ENCODE results near the gene RETREG1.

The RETREG1 gene

GRCh38 chr5:16600946-16601345, 15.9 kb downstream of the RETREG1 start:
- peaks cover 2% of the 10 kb centered on the region; the same call in 1 of the 2 replicates for H3K9me3 ChIP-seq (ENCODE audit: control insufficient read depth, insufficient read depth, low read length)
- no peaks in the 10 kb centered on the region for H3K4me1 ChIP-seq (ENCODE audit: insufficient read depth, low read length)
- no peaks in the 10 kb centered on the region for H3K36me3 ChIP-seq (ENCODE audit: insufficient read depth, low read length)
- H3K9ac ChIP-seq (ENCODE audit: low read depth, low read length), result no peak overlapping the region

GRCh38 chr5:16600397-16600796, 16.4 kb downstream of the RETREG1 start:
- no peak overlapping the region for H3K9ac ChIP-seq (ENCODE audit: low read depth, low read length)
- H3K36me3 ChIP-seq (ENCODE audit: insufficient read depth, low read length), result no peaks in the 10 kb centered on the region
- no peaks in the 10 kb centered on the region for H3K4me1 ChIP-seq (ENCODE audit: insufficient read depth, low read length)
- H3K9me3 ChIP-seq (ENCODE audit: control insufficient read depth, insufficient read depth, low read length), result peaks cover 2% of the 10 kb centered on the region; the same call in 1 of the 2 replicates

- Histone ChIP-seq H3K9ac (ENCODE audit: low read depth, low read length) (no peak overlapping the region), H3K9me3 (ENCODE audit: control insufficient read depth, insufficient read depth, low read length) (peaks cover 2% of the 10 kb centered on the region; the same call in 1 of the 2 replicates)
Observed at GRCh38 chr5:16597946-16598694, 18.7 kb downstream of the RETREG1 start.

GRCh38 chr5:16596581-16596940, 20.2 kb downstream of the RETREG1 start:
- Histone ChIP-seq H3K9ac (ENCODE audit: low read depth, low read length) (no peak overlapping the region), H3K36me3 (ENCODE audit: insufficient read depth, low read length) (no peaks in the 10 kb centered on the region), H3K4me1 (ENCODE audit: insufficient read depth, low read length) (peaks cover 5% of the 10 kb centered on the region; the same call in 1 of the 2 replicates), H3K9me3 (ENCODE audit: control insufficient read depth, insufficient read depth, low read length) (peaks cover 2% of the 10 kb centered on the region; the same call in 1 of the 2 replicates)

More at GRCh38 chr5:16597946-16598694, 18.7 kb downstream of the RETREG1 start:
- H3K4me1 ChIP-seq (ENCODE audit: insufficient read depth, low read length), result peaks cover 3% of the 10 kb centered on the region; the same call in 1 of the 2 replicates
- no peaks in the 10 kb centered on the region for H3K36me3 ChIP-seq (ENCODE audit: insufficient read depth, low read length)

GRCh38 chr5:16595881-16596580, 20.8 kb downstream of the RETREG1 start:
- Histone ChIP-seq H3K9me3 (ENCODE audit: control insufficient read depth, insufficient read depth, low read length) (peaks cover 2% of the 10 kb centered on the region; the same call in 1 of the 2 replicates), H3K4me1 (ENCODE audit: insufficient read depth, low read length) (peaks cover 5% of the 10 kb centered on the region; the same call in 1 of the 2 replicates), H3K9ac (ENCODE audit: low read depth, low read length) (no peak overlapping the region), H3K36me3 (ENCODE audit: insufficient read depth, low read length) (no peaks in the 10 kb centered on the region)

- Histone ChIP-seq H3K36me3 (ENCODE audit: insufficient read depth, low read length) (no peaks in the 10 kb centered on the region), H3K4me1 (ENCODE audit: insufficient read depth, low read length) (peaks cover 5% of the 10 kb centered on the region; the same call in 1 of the 2 replicates), H3K9me3 (ENCODE audit: control insufficient read depth, insufficient read depth, low read length) (peaks cover 2% of the 10 kb centered on the region; the same call in 1 of the 2 replicates)
Observed at GRCh38 chr5:16593628-16594027, 23.2 kb downstream of the RETREG1 start.

GRCh38 chr5:16593013-16593412, 23.8 kb downstream of the RETREG1 start:
- no peaks in the 10 kb centered on the region; the same call in 1 of the 2 replicates for H3K9me3 ChIP-seq (ENCODE audit: control insufficient read depth, insufficient read depth, low read length)
- no peaks in the 10 kb centered on the region for H3K36me3 ChIP-seq (ENCODE audit: insufficient read depth, low read length)
- no peak overlapping the region for H3K9ac ChIP-seq (ENCODE audit: low read depth, low read length)
- peaks cover 5% of the 10 kb centered on the region; the same call in 1 of the 2 replicates for H3K4me1 ChIP-seq (ENCODE audit: insufficient read depth, low read length)

More at GRCh38 chr5:16593628-16594027, 23.2 kb downstream of the RETREG1 start:
- no peak overlapping the region for H3K9ac ChIP-seq (ENCODE audit: low read depth, low read length)

- Histone ChIP-seq H3K9ac (ENCODE audit: low read depth, low read length) (no peak overlapping the region), H3K36me3 (ENCODE audit: insufficient read depth, low read length) (no peaks in the 10 kb centered on the region), H3K9me3 (ENCODE audit: control insufficient read depth, insufficient read depth, low read length) (no peaks in the 10 kb centered on the region; the same call in 1 of the 2 replicates), H3K4me1 (ENCODE audit: insufficient read depth, low read length) (peaks cover 5% of the 10 kb centered on the region; the same call in 1 of the 2 replicates)
Observed at GRCh38 chr5:16592255-16592654, 24.5 kb downstream of the RETREG1 start.

- no peaks in the 10 kb centered on the region; the same call in 1 of the 2 replicates for H3K9me3 ChIP-seq (ENCODE audit: control insufficient read depth, insufficient read depth, low read length)
- H3K9ac ChIP-seq (ENCODE audit: low read depth, low read length), result no peak overlapping the region
- H3K4me1 ChIP-seq (ENCODE audit: insufficient read depth, low read length), result peaks cover 5% of the 10 kb centered on the region; the same call in 1 of the 2 replicates
- no peaks in the 10 kb centered on the region for H3K36me3 ChIP-seq (ENCODE audit: insufficient read depth, low read length)
Observed at GRCh38 chr5:16590685-16591084, 26.1 kb downstream of the RETREG1 start.

- Histone ChIP-seq H3K36me3 (ENCODE audit: insufficient read depth, low read length) (no peaks in the 10 kb centered on the region), H3K4me1 (ENCODE audit: insufficient read depth, low read length) (peaks cover 5% of the 10 kb centered on the region; the same call in 1 of the 2 replicates)
Observed at GRCh38 chr5:16589658-16590057, 27.1 kb downstream of the RETREG1 start.

GRCh38 chr5:16588434-16589214, 28.2 kb downstream of the RETREG1 start:
- H3K9ac ChIP-seq (ENCODE audit: low read depth, low read length), result no peak overlapping the region
- H3K4me1 ChIP-seq (ENCODE audit: insufficient read depth, low read length), result peaks cover 5% of the 10 kb centered on the region; the same call in 1 of the 2 replicates
- H3K36me3 ChIP-seq (ENCODE audit: insufficient read depth, low read length), result no peaks in the 10 kb centered on the region
- H3K9me3 ChIP-seq (ENCODE audit: control insufficient read depth, insufficient read depth, low read length), result no peaks in the 10 kb centered on the region; the same call in 1 of the 2 replicates

More at GRCh38 chr5:16589658-16590057, 27.1 kb downstream of the RETREG1 start:
- H3K9me3 ChIP-seq (ENCODE audit: control insufficient read depth, insufficient read depth, low read length), result no peaks in the 10 kb centered on the region; the same call in 1 of the 2 replicates
- H3K9ac ChIP-seq (ENCODE audit: low read depth, low read length), result no peak overlapping the region

GRCh38 chr5:16586556-16586955, 30.2 kb downstream of the RETREG1 start:
- no peaks in the 10 kb centered on the region for H3K4me1 ChIP-seq (ENCODE audit: insufficient read depth, low read length)

GRCh38 chr5:16585041-16585667, 31.6 kb downstream of the RETREG1 start:
- no peaks in the 10 kb centered on the region for H3K36me3 ChIP-seq (ENCODE audit: insufficient read depth, low read length)

More at GRCh38 chr5:16586556-16586955, 30.2 kb downstream of the RETREG1 start:
- H3K9me3 ChIP-seq (ENCODE audit: control insufficient read depth, insufficient read depth, low read length), result no peaks in the 10 kb centered on the region; the same call in 1 of the 2 replicates
- no peak overlapping the region for H3K9ac ChIP-seq (ENCODE audit: low read depth, low read length)
- no peaks in the 10 kb centered on the region for H3K36me3 ChIP-seq (ENCODE audit: insufficient read depth, low read length)

More at GRCh38 chr5:16585041-16585667, 31.6 kb downstream of the RETREG1 start:
- no peak overlapping the region for H3K9ac ChIP-seq (ENCODE audit: low read depth, low read length)
- no peaks in the 10 kb centered on the region; the same call in 1 of the 2 replicates for H3K9me3 ChIP-seq (ENCODE audit: control insufficient read depth, insufficient read depth, low read length)
- H3K4me1 ChIP-seq (ENCODE audit: insufficient read depth, low read length), result no peaks in the 10 kb centered on the region

Measured in ES-I3 (cell line).